Breast epithelium (tissue), 3 donors: ENCODE data around the gene VEPH1.

Source experiments
- CTCF ChIP-seq, 3 donors: fragments of 450-650 bp; IDR thresholded peaks; one replicate each; pipeline ENCODE4 v1.5.1; 2016 to 2017; ENCODE audit warnings: antibody characterized with exemption in 3 of 3, mild to moderate bottlenecking in 3 of 3, moderate library complexity in 3 of 3
- POLR2AphosphoS5 ChIP-seq, 3 donors: sonication (generic); formaldehyde crosslinking; IDR thresholded peaks; one replicate each; pipeline ENCODE4 v1.6.1; 2017; ENCODE audit warnings: antibody characterized with exemption in 3 of 3

DNA sequence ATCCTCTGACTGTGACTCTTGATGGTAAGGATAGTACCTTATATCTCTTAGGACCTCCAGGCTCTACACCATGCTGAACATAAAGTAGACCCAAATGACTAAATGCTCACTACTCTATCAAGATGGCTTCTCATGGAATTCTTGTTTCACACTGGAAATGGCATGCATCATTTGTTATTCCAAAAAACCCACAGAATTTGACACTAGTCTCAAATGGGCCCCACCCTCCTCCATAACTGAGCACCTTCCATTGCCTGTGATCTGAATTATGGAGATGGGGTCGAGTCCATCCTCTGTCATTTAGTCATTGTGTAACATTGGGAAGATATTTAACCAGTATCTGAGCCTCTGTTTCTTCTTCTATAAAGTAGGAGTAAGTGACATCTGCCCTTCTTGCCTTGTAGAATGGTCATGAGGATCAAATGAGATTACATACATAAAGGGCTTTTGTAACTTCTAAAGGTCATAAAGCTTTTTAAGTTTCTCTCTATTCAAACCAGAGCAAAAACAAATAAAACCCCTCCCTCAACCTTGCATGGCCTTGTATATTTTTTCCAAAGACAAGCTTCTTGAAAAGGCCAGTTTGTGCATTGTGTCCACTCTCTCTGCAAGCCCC lies 123.6 kb downstream of the VEPH1 start:
- no peak for TF ChIP-seq CTCF (IDR thresholded peaks at IDR 0.05)
- no peak for TF ChIP-seq POLR2AphosphoS5 (IDR thresholded peaks at IDR 0.05)
